ENCODE data around the gene WDR64. TPM values are rescaled to one million over a fixed set of nuclear protein-coding genes. Genes with fewer than 3 reads are reported as not detected.

Gene WDR64
- total RNA-seq, 6 donors from 2014 or later, result 0.20 TPM; not detected in 5

DNA sequence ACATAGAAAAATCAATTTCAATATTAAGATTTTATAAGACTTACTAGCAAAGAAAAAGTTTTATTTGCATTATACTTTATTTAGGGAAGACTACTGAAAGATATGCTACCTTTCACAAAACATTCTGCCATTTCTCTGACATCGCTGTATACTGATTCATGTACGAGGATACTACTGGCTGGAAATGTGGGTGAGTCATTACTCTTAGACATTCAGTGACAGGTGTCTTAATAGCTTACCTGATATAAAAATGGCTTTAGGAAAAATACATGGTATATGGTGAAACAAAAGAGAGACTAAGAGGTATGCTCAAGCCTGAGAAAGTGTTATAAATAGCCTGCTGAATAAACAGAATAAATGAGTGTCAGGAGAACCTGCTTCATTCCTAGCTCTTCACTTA lies 122.9 kb downstream of the WDR64 start:
- TF ChIP-seq, protein P1, sequence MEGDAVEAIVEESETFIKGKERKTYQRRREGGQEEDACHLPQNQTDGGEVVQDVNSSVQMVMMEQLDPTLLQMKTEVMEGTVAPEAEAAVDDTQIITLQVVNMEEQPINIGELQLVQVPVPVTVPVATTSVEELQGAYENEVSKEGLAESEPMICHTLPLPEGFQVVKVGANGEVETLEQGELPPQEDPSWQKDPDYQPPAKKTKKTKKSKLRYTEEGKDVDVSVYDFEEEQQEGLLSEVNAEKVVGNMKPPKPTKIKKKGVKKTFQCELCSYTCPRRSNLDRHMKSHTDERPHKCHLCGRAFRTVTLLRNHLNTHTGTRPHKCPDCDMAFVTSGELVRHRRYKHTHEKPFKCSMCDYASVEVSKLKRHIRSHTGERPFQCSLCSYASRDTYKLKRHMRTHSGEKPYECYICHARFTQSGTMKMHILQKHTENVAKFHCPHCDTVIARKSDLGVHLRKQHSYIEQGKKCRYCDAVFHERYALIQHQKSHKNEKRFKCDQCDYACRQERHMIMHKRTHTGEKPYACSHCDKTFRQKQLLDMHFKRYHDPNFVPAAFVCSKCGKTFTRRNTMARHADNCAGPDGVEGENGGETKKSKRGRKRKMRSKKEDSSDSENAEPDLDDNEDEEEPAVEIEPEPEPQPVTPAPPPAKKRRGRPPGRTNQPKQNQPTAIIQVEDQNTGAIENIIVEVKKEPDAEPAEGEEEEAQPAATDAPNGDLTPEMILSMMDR (IDR thresholded peaks at IDR 0.05), result no peak
- TF ChIP-seq POLR2AphosphoS5 (IDR thresholded peaks at IDR 0.05) (no peak), EP300 (IDR thresholded peaks at IDR 0.05) (no peak), POLR2A (IDR thresholded peaks at IDR 0.05) (no peak)
- no peak overlapping the region for H3K27ac ChIP-seq
- WGBS, 2 donors, result 84 to 91% methylated on average over 2 of the region's 2 CpGs
- no peak overlapping the region for H3K4me3 ChIP-seq
- no peaks in the 10 kb centered on the region for H3K4me1 ChIP-seq
- H3K9me3 ChIP-seq, result no peaks in the 10 kb centered on the region
- H3K36me3 ChIP-seq, result no peaks in the 10 kb centered on the region
- DNase-seq (no peak), ATAC-seq (ENCODE audit: low FRiP score in 2 of 2) (no peak)
- no peaks in the 10 kb centered on the region for H3K27me3 ChIP-seq

DNA sequence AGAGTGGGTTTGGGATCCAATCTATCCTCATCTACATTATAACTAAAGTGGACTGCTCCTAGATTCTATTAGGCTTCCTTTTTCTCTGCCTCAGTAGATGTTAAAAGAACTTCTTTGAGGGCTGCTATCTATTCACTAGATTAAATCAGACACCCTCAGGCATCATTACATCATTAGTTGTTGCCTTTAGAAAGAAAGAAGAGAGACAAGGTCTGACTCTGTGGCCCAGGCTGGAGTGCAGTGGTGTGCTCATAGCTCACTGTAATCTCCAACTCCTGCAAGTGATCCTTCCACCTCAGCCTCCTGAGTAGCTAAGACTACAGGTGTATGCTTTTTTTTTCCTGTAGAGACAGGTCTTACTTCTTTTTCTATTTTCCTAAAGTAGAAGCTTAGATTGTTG lies 124.8 kb downstream of the WDR64 start:
- no peaks in the 10 kb centered on the region for H3K36me3 ChIP-seq
- no peaks in the 10 kb centered on the region for H3K9me3 ChIP-seq
- no peak overlapping the region for H3K27ac ChIP-seq
- H3K4me1 ChIP-seq, result no peaks in the 10 kb centered on the region
- DNase-seq (no peak), ATAC-seq (ENCODE audit: low FRiP score in 2 of 2) (no peak)
- no peak for TF ChIP-seq EP300 (IDR thresholded peaks at IDR 0.05)
- no peak for TF ChIP-seq POLR2A (IDR thresholded peaks at IDR 0.05)
- TF ChIP-seq, protein P1 (IDR thresholded peaks at IDR 0.05), result no peak
- TF ChIP-seq POLR2AphosphoS5 (IDR thresholded peaks at IDR 0.05), result no peak
- H3K4me3 ChIP-seq, result no peak overlapping the region
- H3K27me3 ChIP-seq, result no peaks in the 10 kb centered on the region

DNA sequence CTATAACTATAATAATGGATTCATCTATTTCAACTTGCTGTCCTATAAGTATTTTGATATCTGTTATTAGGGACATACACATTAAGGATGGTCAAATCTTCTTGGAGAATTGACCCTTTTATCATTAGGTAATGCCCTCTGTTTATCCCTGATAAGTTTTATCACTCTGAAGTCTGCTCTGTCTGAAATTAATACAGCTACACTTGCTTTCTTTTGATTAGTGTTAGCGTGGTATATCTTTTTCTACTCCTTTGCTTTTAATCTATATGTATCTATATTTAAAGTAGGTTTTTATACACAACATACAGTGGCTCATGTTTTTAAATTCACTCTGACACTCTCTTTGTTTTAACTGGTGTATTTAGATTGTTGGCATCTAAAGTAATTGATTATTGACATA lies 126.0 kb downstream of the WDR64 start:
- Histone ChIP-seq H3K36me3 (no peaks in the 10 kb centered on the region), H3K4me3 (no peak overlapping the region), H3K4me1 (no peaks in the 10 kb centered on the region), H3K9me3 (no peaks in the 10 kb centered on the region), H3K27me3 (no peaks in the 10 kb centered on the region), H3K27ac (no peak overlapping the region)
- no peak for ATAC-seq (ENCODE audit: low FRiP score in 2 of 2)
- WGBS, 2 donors, result 89 to 94% methylated on average over 1 of the region's 1 CpG
- DNase-seq, result no peak
- TF ChIP-seq, protein P1 (IDR thresholded peaks at IDR 0.05), result no peak
- TF ChIP-seq POLR2A (IDR thresholded peaks at IDR 0.05) (no peak), EP300 (IDR thresholded peaks at IDR 0.05) (no peak), POLR2AphosphoS5 (IDR thresholded peaks at IDR 0.05) (no peak)

DNA sequence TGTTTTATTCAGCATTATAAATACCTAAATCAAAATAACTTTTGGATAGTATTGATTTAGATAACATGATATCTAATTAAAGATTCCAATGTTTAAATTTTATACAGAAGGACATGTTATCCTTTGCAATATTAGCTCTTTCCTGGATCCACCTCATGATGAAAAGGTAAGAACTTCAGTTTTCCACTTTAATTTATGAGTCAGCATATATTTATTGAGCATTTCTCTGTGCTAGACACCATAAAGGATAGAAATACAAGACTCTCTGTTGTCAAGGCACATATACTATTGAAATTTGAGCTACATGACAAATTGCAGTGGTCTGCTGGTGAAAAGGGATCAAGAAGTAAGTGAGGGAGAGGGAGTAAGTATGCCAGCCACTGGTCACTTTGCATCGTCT lies 127.8 kb downstream of the WDR64 start:
- Histone ChIP-seq H3K27me3 (no peaks in the 10 kb centered on the region), H3K4me3 (no peak overlapping the region), H3K9me3 (no peaks in the 10 kb centered on the region), H3K27ac (no peak overlapping the region), H3K4me1 (no peaks in the 10 kb centered on the region), H3K36me3 (no peaks in the 10 kb centered on the region)
- WGBS, 2 donors, result 79 to 92% methylated on average over 1 of the region's 1 CpG
- ATAC-seq (ENCODE audit: low FRiP score in 2 of 2) (no peak), DNase-seq (no peak)
- TF ChIP-seq, protein P1 (IDR thresholded peaks at IDR 0.05), result no peak
- no peak for TF ChIP-seq POLR2A (IDR thresholded peaks at IDR 0.05)
- TF ChIP-seq POLR2AphosphoS5 (IDR thresholded peaks at IDR 0.05), result no peak
- no peak for TF ChIP-seq EP300 (IDR thresholded peaks at IDR 0.05)

DNA sequence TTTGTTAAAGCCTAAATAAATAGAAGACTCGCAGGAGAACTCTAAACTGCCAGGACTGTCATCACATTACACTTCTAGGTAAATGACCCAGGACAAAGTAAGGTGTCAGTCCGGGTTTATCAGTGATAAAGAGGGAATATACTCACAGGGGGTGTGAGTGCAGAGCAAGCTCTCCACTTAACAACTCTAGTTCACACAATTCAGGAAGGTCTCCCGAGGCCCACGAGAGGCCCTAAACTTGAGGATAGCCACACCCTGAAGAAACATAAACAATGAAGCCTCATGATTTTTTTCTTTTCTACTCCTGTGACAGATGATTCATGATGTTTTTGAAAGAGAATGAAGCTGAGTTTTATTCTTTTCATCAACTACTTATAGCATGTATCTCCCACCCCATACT lies 130.3 kb downstream of the WDR64 start:
- Histone ChIP-seq H3K36me3 (no peaks in the 10 kb centered on the region), H3K27ac (no peak overlapping the region), H3K4me3 (no peak overlapping the region), H3K4me1 (no peaks in the 10 kb centered on the region), H3K27me3 (no peaks in the 10 kb centered on the region), H3K9me3 (no peaks in the 10 kb centered on the region)
- 14 to 16% methylated on average over 4 of the region's 4 CpGs for WGBS, 2 donors
- ATAC-seq (ENCODE audit: low FRiP score in 2 of 2) (no peak), DNase-seq (no peak)
- TF ChIP-seq POLR2AphosphoS5 (IDR thresholded peaks at IDR 0.05) (no peak), EP300 (IDR thresholded peaks at IDR 0.05) (no peak), POLR2A (IDR thresholded peaks at IDR 0.05) (no peak)
- TF ChIP-seq, protein P1 (IDR thresholded peaks at IDR 0.05), result no peak

All from upper lobe of left lung (tissue), 6 donors.